Naive B cell (primary cell): ENCODE data around the gene EP400. TPM values are rescaled to one million over a fixed set of nuclear protein-coding genes. Genes with fewer than 3 reads are reported as not detected.

Experiments
- ATAC-seq, 2 donors: fragments of 150-1000 bp; cut with Tn5 transposase; 2 replicates each; pipeline ENCODE4 v1.10.0; 2021; ENCODE audit warnings: low read depth in 2 of 2, mild to moderate bottlenecking in 2 of 2, moderate library complexity in 2 of 2
- DNase-seq: peaks from one replicate; pipeline ENCODE4 v3.0.0; 2022
- H3K27ac Mint-ChIP-seq, 6 donors: one replicate each; pipeline ENCODE4 v1.8.0; 2020 to 2022; ENCODE audit warnings: mild to moderate bottlenecking in 6 of 6, mixed read lengths in 6 of 6, moderate library complexity in 5 of 6, inconsistent platforms in 2 of 6
- H3K27me3 Mint-ChIP-seq, 3 donors: one replicate each; pipeline ENCODE4 v1.8.0; 2021 to 2022; ENCODE audit warnings: mixed read lengths in 3 of 3, mild to moderate bottlenecking in 1 of 3
- H3K36me3 Mint-ChIP-seq, 2 donors: one replicate each; pipeline ENCODE4 v1.8.0; 2020 to 2022; ENCODE audit warnings: mixed read lengths in 2 of 2, inconsistent platforms in 1 of 2, mild to moderate bottlenecking in 1 of 2
- H3K4me1 Mint-ChIP-seq, 3 donors: one replicate each; pipeline ENCODE4 v1.8.0; 2020 to 2022; ENCODE audit warnings: mixed read lengths in 3 of 3, inconsistent platforms in 1 of 3, mild to moderate bottlenecking in 1 of 3, moderate library complexity in 1 of 3
- H3K4me3 Mint-ChIP-seq, 8 donors: one replicate each; pipeline ENCODE4 v1.8.0; 2020 to 2022; ENCODE audit warnings: mild to moderate bottlenecking in 8 of 8, mixed read lengths in 8 of 8, moderate library complexity in 8 of 8, inconsistent platforms in 2 of 8
- H3K9me3 Mint-ChIP-seq, 7 donors: one replicate each; pipeline ENCODE4 v1.8.0; 2020 to 2022; ENCODE audit warnings: mixed read lengths in 7 of 7, mild to moderate bottlenecking in 5 of 7, inconsistent platforms in 2 of 7, moderate library complexity in 1 of 7
- polyA plus RNA-seq, 6 donors: library from polyadenylated mRNA; unstranded; fragments of 300-500 nt; fragmentation: Illumina TruSeq; gene quantifications; one replicate each; pipeline ENCODE4 v1.2.3, GENCODE V29; 2021; ENCODE audit warnings: low read depth in 6 of 6

Gene EP400
- polyA plus RNA-seq, 6 donors from 2014 or later = 5.8 to 11.7 (median 6.4) TPM

DNA sequence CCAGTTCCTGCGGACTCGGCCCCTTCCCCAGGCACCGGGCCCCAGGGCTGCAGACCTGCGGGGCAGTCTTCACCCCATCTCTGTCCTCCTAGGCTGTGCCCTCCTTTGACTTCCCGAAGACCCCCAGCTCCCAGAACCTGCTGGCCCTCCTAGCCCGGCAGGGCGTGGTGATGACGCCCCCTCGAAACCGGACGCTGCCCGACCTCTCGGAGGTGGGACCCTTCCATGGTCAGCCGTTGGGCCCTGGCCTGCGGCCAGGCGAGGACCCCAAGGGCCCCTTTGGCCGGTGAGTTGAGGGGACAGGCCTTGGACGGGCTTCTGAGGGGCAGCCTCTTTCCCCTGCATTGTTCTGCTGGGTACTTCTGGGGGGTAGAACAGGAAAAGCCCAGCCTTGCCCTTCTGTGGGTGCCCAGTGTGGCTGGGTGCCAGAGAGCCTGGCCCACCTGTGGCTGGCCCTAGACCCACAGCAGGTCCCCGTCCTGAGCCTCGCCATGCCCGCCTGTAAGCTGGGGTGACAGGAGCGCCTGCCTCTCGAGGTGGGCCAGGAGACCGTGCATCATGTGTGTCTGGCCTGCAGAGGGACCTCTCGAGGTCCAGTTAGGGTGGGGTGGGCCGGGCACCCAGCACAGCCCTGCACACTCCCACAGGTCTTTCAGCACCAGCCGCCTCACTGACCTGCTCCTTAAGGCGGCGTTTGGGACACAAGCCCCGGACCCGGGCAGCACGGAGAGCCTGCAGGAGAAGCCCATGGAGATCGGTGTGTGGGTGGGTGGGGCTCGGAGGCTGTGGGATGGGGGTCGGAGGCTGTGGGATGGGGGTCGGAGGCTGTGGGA, 33.2 kb upstream of the EP400 start:
- no peaks in the 10 kb centered on the region for H3K27me3 Mint-ChIP-seq
- H3K36me3 Mint-ChIP-seq = no peaks in the 10 kb centered on the region
- peaks cover 0 to under 1% (median 0%) of the 10 kb centered on the region in 3 donors for H3K4me1 Mint-ChIP-seq
- H3K4me3 Mint-ChIP-seq = no peak overlapping the region
- DNase-seq = no peak
- H3K27ac Mint-ChIP-seq = no peak overlapping the region
- H3K9me3 Mint-ChIP-seq = no peaks in the 10 kb centered on the region
- no peak for ATAC-seq

DNA sequence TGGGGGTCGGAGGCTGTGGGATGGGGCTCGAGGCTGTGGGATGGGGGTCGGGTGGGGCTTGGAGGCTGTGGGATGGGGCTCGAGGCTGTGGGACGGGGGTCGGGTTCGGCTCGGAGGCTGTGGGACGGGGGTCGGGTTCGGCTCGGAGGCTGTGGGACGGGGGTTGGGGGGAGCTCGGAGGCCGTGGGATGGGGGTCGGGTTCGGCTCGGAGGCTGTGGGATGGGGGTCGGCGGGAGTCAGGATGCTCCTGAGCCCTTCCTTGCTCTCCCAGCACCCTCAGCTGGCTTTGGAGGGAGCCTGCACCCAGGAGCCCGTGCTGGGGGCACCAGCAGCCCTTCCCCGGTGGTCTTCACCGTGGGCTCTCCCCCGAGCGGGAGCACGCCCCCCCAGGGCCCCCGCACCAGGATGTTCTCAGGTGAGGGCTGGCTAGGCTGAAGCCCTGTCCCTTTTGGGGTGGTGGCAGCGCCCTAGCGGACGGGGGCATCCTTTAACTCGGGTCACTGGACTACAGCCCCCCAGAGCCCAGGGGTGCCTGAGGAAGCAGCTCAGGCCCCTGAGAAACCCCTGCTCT, 32.5 kb upstream of the EP400 start:
- Mint-ChIP-seq H3K27me3 (no peaks in the 10 kb centered on the region), H3K4me3 (no peak overlapping the region), H3K36me3 (no peaks in the 10 kb centered on the region), H3K9me3 (no peaks in the 10 kb centered on the region), H3K27ac (peak overlapping the region in 1 of 6 donors; percentile 86), H3K4me1 (peaks cover 3 to 8% (median 4%) of the 10 kb centered on the region in 3 donors)
- no peak for ATAC-seq
- no peak for DNase-seq

DNA sequence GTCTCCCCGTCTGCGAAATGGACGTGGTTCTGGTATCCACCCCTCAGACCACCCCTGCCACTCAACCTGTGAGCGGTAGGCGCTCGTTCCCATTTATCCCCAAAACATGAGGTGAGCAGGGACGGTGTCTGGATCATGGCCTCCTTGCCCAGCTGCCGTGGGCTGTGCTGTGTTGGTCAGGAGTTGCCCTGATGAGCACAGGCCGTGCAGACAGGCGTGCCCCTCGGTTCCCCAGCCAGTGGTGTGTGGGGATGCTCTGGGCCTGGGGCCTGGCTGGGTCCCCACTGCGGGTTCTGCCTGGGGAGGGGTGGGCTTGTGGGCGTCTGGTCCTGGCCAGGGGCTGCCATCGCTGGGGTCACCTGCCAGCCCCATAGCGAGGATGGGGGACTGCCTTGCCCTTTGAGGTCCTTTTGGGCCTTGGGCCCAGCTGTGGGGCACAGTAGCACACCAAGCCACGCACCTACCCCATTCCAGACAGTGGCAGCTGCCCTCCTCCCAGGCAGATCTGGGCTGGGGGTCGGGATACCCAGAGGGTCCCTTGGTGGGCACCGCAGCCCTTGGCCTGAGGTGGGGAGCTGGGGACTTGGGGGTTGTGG, 31.9 kb upstream of the EP400 start:
- H3K9me3 Mint-ChIP-seq = no peaks in the 10 kb centered on the region
- peak overlapping the region in 2 of 6 donors; percentile 84 to 86 for H3K27ac Mint-ChIP-seq
- H3K4me3 Mint-ChIP-seq = no peak overlapping the region
- H3K36me3 Mint-ChIP-seq = no peaks in the 10 kb centered on the region
- DNase-seq = no peak
- H3K4me1 Mint-ChIP-seq = peaks cover 6 to 14% (median 9%) of the 10 kb centered on the region in 3 donors
- ATAC-seq = no peak
- H3K27me3 Mint-ChIP-seq = no peaks in the 10 kb centered on the region

DNA sequence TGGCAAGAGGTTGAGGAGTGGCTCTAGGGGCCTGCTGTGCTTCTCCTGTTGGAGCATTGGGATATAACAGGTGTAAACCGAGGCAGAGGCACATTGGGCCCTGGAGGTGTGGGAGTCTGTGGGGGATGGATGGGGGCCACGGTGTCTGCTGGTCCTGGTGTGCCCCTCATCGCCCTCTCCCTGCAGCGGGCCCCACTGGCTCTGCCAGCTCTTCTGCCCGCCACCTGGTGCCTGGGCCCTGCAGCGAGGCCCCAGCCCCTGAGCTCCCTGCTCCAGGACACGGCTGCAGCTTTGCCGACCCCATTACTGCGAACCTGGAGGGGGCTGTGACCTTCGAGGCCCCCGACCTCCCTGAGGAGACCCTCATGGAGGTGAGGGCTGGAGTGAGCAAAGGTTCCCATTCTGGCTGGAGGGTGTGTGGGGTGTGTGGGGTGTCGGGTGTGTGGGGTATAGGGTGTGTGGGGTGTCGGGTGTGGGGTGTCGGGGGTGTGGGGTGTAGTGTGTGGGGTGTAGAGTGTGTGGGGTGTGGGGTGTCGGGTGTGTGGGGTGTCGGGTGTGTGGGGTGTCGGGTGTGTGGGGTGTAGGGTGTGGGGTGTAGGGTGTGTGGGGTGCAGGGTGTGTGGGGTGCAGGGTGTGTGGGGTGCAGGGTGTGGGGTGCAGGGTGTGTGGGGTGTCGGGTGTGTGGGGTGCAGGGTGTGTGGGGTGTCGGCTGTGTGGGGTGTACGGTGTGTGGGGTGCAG, 31.3 kb upstream of the EP400 start:
- H3K27ac Mint-ChIP-seq = peak overlapping the region in 1 of 6 donors; percentile 7
- H3K36me3 Mint-ChIP-seq = no peaks in the 10 kb centered on the region
- H3K27me3 Mint-ChIP-seq = no peaks in the 10 kb centered on the region
- DNase-seq (no peak), ATAC-seq (no peak)
- H3K4me3 Mint-ChIP-seq = no peak overlapping the region
- H3K4me1 Mint-ChIP-seq = peaks cover 6 to 20% (median 16%) of the 10 kb centered on the region in 3 donors
- no peaks in the 10 kb centered on the region for H3K9me3 Mint-ChIP-seq

DNA sequence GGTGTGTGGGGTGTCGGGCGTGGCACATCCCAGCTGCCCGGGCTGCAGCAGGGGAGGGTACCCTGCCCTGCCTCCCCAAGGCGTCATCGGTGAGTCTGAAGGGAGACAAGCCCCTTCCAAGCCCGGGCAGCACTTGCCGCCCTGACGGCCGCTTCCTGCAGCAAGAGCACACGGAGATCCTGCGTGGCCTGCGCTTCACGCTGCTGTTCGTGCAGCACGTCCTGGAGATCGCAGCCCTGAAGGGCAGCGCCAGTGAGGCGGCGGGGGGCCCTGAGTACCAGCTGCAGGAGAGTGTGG, 30.7 kb upstream of the EP400 start:
- no peaks in the 10 kb centered on the region for H3K36me3 Mint-ChIP-seq
- DNase-seq (no peak), ATAC-seq (no peak)
- H3K27ac Mint-ChIP-seq = no peak overlapping the region
- no peaks in the 10 kb centered on the region for H3K9me3 Mint-ChIP-seq
- peaks cover 6 to 24% (median 21%) of the 10 kb centered on the region in 3 donors for H3K4me1 Mint-ChIP-seq
- no peaks in the 10 kb centered on the region for H3K27me3 Mint-ChIP-seq
- H3K4me3 Mint-ChIP-seq = no peak overlapping the region

DNA sequence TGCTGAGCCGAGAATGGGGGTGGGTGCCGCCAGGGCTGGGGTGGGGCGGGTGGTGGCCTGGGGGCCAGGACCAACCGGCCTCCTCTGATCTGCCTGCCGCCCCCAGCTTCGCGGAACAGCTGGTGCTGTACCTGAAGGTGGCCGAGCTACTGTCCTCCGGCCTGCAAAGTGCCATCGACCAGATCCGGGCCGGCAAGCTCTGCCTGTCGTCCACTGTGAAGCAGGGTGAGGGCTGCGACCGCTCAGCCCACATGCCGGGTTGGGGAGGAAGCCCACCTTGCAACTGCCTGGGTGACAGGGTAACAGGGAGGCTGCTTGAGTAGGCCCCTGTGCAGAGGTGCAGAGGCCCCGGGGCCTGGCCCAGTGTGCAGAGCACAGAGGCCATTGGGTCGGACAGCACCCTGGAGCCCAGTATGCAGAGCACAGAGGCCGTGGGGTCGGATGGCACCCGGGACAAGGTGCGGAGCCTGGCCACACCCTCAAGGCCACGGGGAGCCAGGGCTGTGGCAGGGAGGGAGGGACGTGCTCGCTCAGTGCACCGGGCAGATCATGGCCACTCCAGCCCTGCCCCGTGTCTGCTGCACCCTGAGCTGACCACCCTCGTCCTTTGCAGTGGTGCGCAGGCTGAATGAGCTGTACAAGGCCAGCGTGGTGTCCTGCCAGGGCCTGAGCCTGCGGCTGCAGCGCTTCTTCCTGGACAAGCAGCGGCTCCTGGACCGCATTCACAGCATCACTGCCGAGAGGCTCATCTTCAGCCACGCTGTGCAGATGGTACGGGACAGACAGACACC, 30.2 kb upstream of the EP400 start:
- Mint-ChIP-seq H3K36me3 (no peaks in the 10 kb centered on the region), H3K9me3 (no peaks in the 10 kb centered on the region), H3K27ac (no peak overlapping the region), H3K27me3 (no peaks in the 10 kb centered on the region), H3K4me1 (peaks cover 10 to 28% (median 26%) of the 10 kb centered on the region in 3 donors), H3K4me3 (peak overlapping the region in 1 of 8 donors; percentile 22)
- DNase-seq (no peak), ATAC-seq (no peak)

DNA sequence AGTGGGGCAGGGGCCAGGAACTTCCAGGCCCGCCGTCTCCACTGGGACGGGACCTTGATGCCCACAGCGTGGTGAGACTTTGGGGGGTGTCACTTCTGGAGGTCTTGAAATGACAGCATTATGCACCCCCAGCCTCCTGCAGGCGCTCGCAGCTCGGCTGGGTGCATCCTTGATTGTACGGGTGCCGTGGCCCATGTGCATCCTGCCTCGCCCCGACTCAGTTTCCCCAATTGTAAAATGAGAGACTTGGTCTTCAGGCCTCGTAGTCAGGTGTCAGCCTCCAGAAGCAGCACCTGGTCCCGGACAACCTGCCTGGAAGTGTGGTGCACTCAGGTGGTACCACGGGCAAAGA, 29.6 kb upstream of the EP400 start:
- Mint-ChIP-seq H3K4me3 (peak overlapping the region in 1 of 8 donors; percentile 22), H3K36me3 (no peaks in the 10 kb centered on the region), H3K9me3 (peaks cover 0 to 2% (median 0%) of the 10 kb centered on the region in 7 donors), H3K27me3 (no peaks in the 10 kb centered on the region), H3K4me1 (peaks cover 16 to 33% (median 32%) of the 10 kb centered on the region in 3 donors), H3K27ac (no peak overlapping the region)
- ATAC-seq (no peak), DNase-seq (no peak)

DNA sequence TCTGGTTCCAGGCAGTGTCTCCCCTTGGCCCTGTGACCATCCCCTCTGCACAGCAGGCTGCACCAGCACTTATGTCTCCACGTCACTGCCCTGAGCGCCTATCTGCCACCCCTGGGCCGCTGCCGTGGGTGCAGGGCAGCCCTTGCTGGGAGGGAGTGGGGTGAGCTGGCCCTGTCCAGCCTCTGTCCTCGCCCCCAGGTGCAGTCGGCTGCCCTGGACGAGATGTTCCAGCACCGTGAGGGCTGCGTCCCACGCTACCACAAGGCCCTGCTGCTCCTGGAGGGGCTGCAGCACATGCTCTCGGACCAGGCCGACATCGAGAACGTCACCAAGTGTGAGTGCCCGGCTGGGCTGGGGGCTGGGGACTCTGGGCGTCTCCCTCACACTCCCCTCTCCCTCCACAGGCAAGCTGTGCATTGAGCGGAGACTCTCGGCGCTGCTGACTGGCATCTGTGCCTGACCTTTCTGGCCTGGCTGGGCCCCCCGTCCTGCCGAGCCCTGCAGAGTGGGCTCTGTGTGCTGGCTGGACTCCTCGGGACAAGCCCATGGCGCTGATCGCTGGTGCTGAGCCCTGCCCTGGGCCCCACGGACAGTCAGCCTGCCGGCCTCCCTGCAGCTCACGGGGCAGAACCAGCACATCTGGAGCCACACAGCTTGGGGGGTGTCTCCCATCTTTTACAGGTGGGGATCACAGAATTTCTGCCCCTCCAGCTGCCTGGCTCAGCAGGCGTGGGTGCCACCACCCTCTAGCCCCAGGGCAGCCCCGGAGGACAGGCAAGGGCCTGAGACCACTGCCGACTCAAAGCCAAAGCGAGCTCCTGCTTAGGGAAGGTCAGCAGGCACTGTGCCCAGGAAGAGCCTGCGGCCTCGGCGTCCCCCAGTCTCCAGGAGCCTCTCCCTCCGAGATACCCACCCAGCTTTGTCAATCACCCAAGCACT, 28.6 kb upstream of the EP400 start:
- H3K4me3 Mint-ChIP-seq = peak overlapping the region in 1 of 8 donors; percentile 17

DNA sequence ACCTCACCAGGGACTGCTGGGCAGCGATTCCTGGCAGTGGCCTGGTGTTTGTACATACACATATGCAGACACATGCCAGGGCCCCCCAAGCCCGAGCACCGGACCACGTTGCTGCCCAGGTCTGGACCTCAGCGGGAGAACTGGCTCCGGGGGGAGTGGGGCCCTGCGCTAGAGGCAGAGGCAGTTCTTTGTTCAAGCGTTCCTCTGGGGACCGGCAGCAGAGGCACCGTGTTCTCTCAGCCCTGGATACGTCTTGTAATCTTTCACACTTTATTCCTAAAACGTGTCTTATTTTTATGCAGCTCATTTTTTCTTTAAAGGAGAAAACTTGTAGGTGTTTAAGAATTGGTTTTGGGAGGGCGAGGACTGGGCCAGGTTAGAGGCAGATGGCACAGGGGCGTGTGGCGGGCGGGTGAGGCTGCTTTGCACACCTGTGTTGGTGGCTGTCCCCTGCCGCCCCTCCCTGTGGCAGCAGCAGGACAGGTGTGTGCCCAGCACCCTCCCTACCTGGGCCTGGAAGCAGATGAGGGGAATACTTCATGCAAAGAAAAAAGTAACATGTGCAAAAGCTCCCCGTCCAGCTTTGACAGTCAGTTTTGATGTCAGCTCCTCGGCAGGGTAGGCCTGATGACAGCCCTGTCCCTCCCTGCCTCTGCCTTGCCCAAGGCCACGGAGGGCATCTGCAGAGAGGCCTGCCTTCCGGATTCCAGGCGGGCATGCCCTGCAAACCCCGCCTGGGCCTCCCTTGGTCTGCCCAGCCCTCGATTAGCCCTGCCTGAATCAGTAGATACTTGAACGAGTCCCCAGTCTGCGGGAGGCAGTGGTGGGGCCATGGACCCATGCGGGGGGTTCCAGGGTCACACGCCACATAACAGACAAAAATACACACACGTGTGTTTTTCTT, 27.6 kb upstream of the EP400 start:
- DNase-seq = no peak
- H3K9me3 Mint-ChIP-seq = peaks cover 0 to 2% (median 0%) of the 10 kb centered on the region in 7 donors
- no peaks in the 10 kb centered on the region for H3K27me3 Mint-ChIP-seq
- peak overlapping the region in 3 of 8 donors; percentile 30 to 65 (median 30) for H3K4me3 Mint-ChIP-seq
- no peaks in the 10 kb centered on the region for H3K36me3 Mint-ChIP-seq
- peak overlapping the region in 5 of 6 donors; percentile 60 to 94 (median 79) for H3K27ac Mint-ChIP-seq
- no peak for ATAC-seq
- H3K4me1 Mint-ChIP-seq = peaks cover 16 to 33% (median 33%) of the 10 kb centered on the region in 3 donors

More for the DNA sequence above, 28.6 kb upstream of the EP400 start:
- Mint-ChIP-seq H3K4me1 (peaks cover 16 to 33% (median 33%) of the 10 kb centered on the region in 3 donors), H3K36me3 (no peaks in the 10 kb centered on the region), H3K27me3 (no peaks in the 10 kb centered on the region), H3K27ac (peak overlapping the region in 3 of 6 donors; percentile 41 to 79 (median 74)), H3K9me3 (peaks cover 0 to 2% (median 0%) of the 10 kb centered on the region in 7 donors)
- ATAC-seq (no peak), DNase-seq (no peak)

DNA sequence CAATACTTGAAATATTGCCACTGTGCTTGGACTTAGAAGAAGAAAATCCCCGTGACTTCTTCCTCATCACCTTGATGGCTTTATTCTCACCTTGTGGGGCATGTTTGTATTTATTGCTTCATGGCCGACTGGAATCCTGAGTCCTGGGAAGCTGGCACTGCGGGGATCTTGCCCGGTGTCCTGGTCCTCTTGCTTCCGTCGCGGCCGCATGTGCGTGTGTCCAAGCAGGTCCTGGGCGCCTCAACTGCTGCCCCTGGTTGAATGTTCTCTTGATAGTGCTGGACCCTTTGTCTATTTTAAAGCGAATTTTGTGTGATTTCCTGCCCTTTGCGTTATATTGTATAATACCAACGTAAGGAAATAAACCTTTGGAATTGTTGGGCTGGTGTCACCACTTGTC, 27.0 kb upstream of the EP400 start:
- no peak for DNase-seq
- Mint-ChIP-seq H3K36me3 (no peaks in the 10 kb centered on the region), H3K27ac (peak overlapping the region in 5 of 6 donors; percentile 79 to 94 (median 91)), H3K4me3 (peak overlapping the region in 2 of 8 donors; percentile 30), H3K9me3 (peaks cover 0 to 2% (median 0%) of the 10 kb centered on the region in 7 donors), H3K27me3 (no peaks in the 10 kb centered on the region), H3K4me1 (peaks cover 20 to 37% (median 36%) of the 10 kb centered on the region in 3 donors)
- ATAC-seq = no peak

DNA sequence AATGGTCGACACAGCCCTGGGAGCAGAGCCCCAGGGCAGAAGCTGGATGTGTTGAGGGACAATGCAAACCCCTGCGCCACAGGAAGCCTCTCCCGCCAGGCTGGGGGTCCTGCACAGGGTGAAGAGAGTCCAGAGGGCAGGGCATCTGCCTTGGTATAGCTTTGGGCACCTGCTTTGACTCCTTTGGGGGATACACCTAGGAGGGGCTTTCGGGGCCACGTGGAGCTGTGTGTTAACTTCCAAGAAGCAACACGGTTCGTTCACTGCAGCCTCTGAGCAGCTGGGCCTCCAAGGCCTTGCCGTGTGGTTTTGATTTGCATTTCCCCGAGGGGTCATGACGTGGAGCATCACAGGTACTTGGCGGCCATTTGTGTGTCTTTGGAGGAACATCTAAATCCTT, 26.5 kb upstream of the EP400 start:
- peak overlapping the region in 7 of 8 donors; percentile 62 to 90 (median 69) for H3K4me3 Mint-ChIP-seq
- DNase-seq (peak; percentile 82), ATAC-seq (peak; percentile 85 to 88)
- H3K9me3 Mint-ChIP-seq = peaks cover 0 to 2% (median 0%) of the 10 kb centered on the region in 7 donors
- H3K27ac Mint-ChIP-seq = peak overlapping the region; percentile 67 to 94 (median 87)
- peaks cover 24 to 40% (median 40%) of the 10 kb centered on the region in 3 donors for H3K4me1 Mint-ChIP-seq
- no peaks in the 10 kb centered on the region for H3K36me3 Mint-ChIP-seq
- H3K27me3 Mint-ChIP-seq = no peaks in the 10 kb centered on the region
